Measurements from ENCODE around the gene LIME1. TPM values are rescaled to one million over a fixed set of nuclear protein-coding genes. Genes with fewer than 3 reads are reported as not detected.

Gene LIME1
- total and polyA plus RNA-seq, 2 of the 8 experiments (the other 6 are each of a cell fraction or from before 2014, with no cell fraction given), result 4.5 to 5.9 TPM

- POLR2A ChIA-PET (ENCODE audit: partially characterized antibody), result interaction anchor here (0.6 kb wide), 2 partner anchors 24 to 206 kb away, joined by 3 read pairs; no protein-coding TSS in a partner anchor
- H3K4me2 ChIP-seq (ENCODE audit: insufficient read depth in 1 of 2, low read depth in 2 of 2, low read length in 2 of 2), result no peak overlapping the region
- H3K27ac ChIP-seq (ENCODE audit: low read depth, low read length), result no peak overlapping the region
- no peak overlapping the region for H2AFZ ChIP-seq (ENCODE audit: low read length)
- H3K18ac ChIP-seq (ENCODE audit: extremely low read depth, low read length), result no peak overlapping the region
- H2BK120ac ChIP-seq (replicated peaks; ENCODE audit: low read depth, low read length), result no peak overlapping the region
- H4K5ac ChIP-seq (ENCODE audit: insufficient read length, low read depth, low read length), result no peak overlapping the region
- DNase-seq (ENCODE audit: low read depth in 1 of 2, low spot score in 2 of 2), result no peak
- no peak overlapping the region for H3K4ac ChIP-seq (replicated peaks; ENCODE audit: insufficient read length, low read depth, low read length)
- H2BK5ac ChIP-seq (ENCODE audit: low read depth, low read length), result no peak overlapping the region
- H2BK15ac ChIP-seq (ENCODE audit: low read length), result no peak overlapping the region
- no peak overlapping the region for H4K8ac ChIP-seq (ENCODE audit: extremely low read depth, insufficient read depth, low read length)
- H3K23me2 ChIP-seq (ENCODE audit: low read depth, low read length), result no peaks in the 10 kb centered on the region; the same call in 1 of the 2 replicates
- H3K4me1 ChIP-seq (replicated peaks in 1 of 4; ENCODE audit: control insufficient read depth in 3 of 4, insufficient read depth in 4 of 4, low read length in 3 of 4), result no peaks in the 10 kb centered on the region
- no peak overlapping the region for H3K14ac ChIP-seq (ENCODE audit: insufficient read length)
- no peak overlapping the region for H3K56ac ChIP-seq (replicated peaks; ENCODE audit: insufficient read length, low read depth, low read length)
- peaks cover 0 to 4% (median 1%) of the 10 kb centered on the region in 4 experiments; a peak in 2 of 8 replicates for H3K36me3 ChIP-seq (ENCODE audit: control insufficient read depth in 2 of 4, insufficient read depth in 4 of 4, low read length in 3 of 4)
- peaks cover 2% of the 10 kb centered on the region; the same call in 1 of the 2 replicates for H3K79me1 ChIP-seq (ENCODE audit: low read depth, low read length)
- no peak overlapping the region for H2AK5ac ChIP-seq (ENCODE audit: low read depth, low read length)
- H4K91ac ChIP-seq (replicated peaks; ENCODE audit: insufficient read length, low read length), result no peak overlapping the region
- CTCF ChIA-PET (ENCODE audit: partially characterized antibody), result interaction anchor here (0.7 to 4.5 kb wide), 4 partner anchors 8 to 232 kb away, joined by 3 to 29 read pairs (median 4); no protein-coding TSS in a partner anchor
- H2BK20ac ChIP-seq (ENCODE audit: low read length), result no peak overlapping the region
- no peaks in the 10 kb centered on the region for H3K79me2 ChIP-seq (ENCODE audit: control insufficient read depth in 1 of 2, insufficient read depth in 2 of 2, low read length in 2 of 2)
- H3K9me3 ChIP-seq (ENCODE audit: insufficient read depth in 2 of 2, low read depth in 1 of 2, low read length in 1 of 2), result no peaks in the 10 kb centered on the region
- no peak for FAIRE-seq
- no peak overlapping the region for H3K9ac ChIP-seq (replicated peaks in 1 of 4; ENCODE audit: extremely low read depth in 1 of 4, low read depth in 3 of 4, low read length in 3 of 4)
- H3K4me3 ChIP-seq (ENCODE audit: extremely low read depth in 1 of 4, insufficient read depth in 2 of 4, low read depth in 3 of 4, low read length in 4 of 4), result no peak overlapping the region
- H2BK12ac ChIP-seq (ENCODE audit: low read depth, low read length), result no peak overlapping the region
- peaks cover 0 to 2% of the 10 kb centered on the region in 2 experiments for H4K20me1 ChIP-seq (replicated peaks in 1 of 2; ENCODE audit: control insufficient read depth in 1 of 2, insufficient read depth in 2 of 2, low read length in 2 of 2)
- no peaks in the 10 kb centered on the region for H3K27me3 ChIP-seq (replicated peaks in 1 of 4; ENCODE audit: control insufficient read depth in 3 of 4, extremely low read depth in 1 of 4, insufficient read depth in 3 of 4, low read length in 3 of 4)
- 89% methylated on average over 7 of the region's 7 CpGs; no CpG with 5 or more reads in 1 of the 2 experiments for WGBS, 2 experiments (ENCODE audit: extremely low coverage in 1 of 2, insufficient coverage in 1 of 2, insufficient read length in 1 of 2, insufficient replicate concordance in 2 of 2, low coverage in 1 of 2, low lambda C conversion rate in 2 of 2, missing lambda C conversion rate in 1 of 2)
- no peak overlapping the region for H3K23ac ChIP-seq (ENCODE audit: insufficient read length)
- TF ChIP-seq KDM1A (IDR thresholded peaks at IDR 0.05; ENCODE audit: borderline replicate concordance, low read length) (no peak), NANOG (IDR thresholded peaks at IDR 0.05; ENCODE audit: insufficient read depth, low read depth, low read length, poor library complexity, severe bottlenecking) (no peak)
These were observed 31.4 kb downstream of the LIME1 start for GRCh38 chr20:63767886-63768285.
